Thyroid gland (tissue), 4 donors: ENCODE data around the gene MXI1.

Experiments
- POLR2A ChIP-seq, 2 donors: fragments of 450-650 bp; IDR thresholded peaks; one replicate each; pipeline ENCODE4 v1.6.1; 2017; ENCODE audit warnings: antibody characterized with exemption in 2 of 2, mild to moderate bottlenecking in 2 of 2, moderate library complexity in 1 of 2
- TF ChIP-seq, protein P1 (sequence below), 6 experiments: fragments of 200-600 bp in 3 of 6; fragments of 450-650 bp in 3 of 6; sonication (generic) in 3 of 6; IDR thresholded peaks; one replicate each; pipeline ENCODE4 v1.5.1; 2016 to 2019; ENCODE audit warnings: antibody characterized with exemption in 6 of 6, mild to moderate bottlenecking in 2 of 6, inconsistent platforms in 1 of 6, moderate library complexity in 1 of 6

DNA sequence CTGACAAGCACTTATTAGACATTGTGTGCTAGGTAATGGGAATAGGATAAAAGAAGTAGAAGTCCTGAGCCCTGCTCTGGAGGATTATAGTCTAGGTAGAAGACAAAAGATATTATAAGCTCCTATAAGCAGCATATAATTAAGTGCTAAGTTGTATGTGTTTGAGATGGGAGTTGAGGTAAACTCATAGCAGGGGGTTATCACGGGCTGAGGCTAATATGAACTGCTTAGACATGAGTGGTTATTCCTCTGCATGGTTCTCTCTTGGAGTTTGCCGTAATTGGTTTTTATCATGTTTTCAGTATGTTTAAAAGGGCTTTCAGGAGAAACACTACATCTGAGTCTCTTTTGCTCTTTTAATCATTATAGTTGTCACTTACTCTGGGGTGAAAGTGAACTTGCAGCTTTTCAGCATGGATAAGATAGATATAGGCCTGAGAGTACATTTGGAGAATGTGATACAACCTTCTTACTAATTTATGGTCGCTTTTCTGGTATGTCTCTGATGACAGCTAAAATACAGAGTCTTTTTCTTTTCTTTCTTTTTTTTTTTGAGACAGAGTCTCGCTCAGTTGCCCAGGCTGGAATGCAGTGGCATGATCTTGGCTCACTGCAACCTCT lies 58.3 kb downstream of the MXI1 start:
- TF ChIP-seq, protein P1, sequence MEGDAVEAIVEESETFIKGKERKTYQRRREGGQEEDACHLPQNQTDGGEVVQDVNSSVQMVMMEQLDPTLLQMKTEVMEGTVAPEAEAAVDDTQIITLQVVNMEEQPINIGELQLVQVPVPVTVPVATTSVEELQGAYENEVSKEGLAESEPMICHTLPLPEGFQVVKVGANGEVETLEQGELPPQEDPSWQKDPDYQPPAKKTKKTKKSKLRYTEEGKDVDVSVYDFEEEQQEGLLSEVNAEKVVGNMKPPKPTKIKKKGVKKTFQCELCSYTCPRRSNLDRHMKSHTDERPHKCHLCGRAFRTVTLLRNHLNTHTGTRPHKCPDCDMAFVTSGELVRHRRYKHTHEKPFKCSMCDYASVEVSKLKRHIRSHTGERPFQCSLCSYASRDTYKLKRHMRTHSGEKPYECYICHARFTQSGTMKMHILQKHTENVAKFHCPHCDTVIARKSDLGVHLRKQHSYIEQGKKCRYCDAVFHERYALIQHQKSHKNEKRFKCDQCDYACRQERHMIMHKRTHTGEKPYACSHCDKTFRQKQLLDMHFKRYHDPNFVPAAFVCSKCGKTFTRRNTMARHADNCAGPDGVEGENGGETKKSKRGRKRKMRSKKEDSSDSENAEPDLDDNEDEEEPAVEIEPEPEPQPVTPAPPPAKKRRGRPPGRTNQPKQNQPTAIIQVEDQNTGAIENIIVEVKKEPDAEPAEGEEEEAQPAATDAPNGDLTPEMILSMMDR (IDR thresholded peaks at IDR 0.05) = no peak
- TF ChIP-seq POLR2A (IDR thresholded peaks at IDR 0.05) = no peak
